GM23338 (cell line): ENCODE data around the gene TMEM214. TPM values are rescaled to one million over a fixed set of nuclear protein-coding genes. Genes with fewer than 3 reads are reported as not detected.

Source experiments
- polyA plus RNA-seq: library from polyadenylated mRNA; unstranded; fragments of >200 nt; fragmentation: Nextera tagmentation; extraction: Ambion mirVana; gene quantifications from 2 replicates; pipeline ENCODE4 v1.2.1, GENCODE V29; 2016
- total RNA-seq: library from RNA; depleted of rRNA; stranded (reverse); fragments of >200 nt; shearing (Covaris generic); gene quantifications from 2 replicates; pipeline ENCODE4 v1.2.3, GENCODE V29; 2014; rRNA removed

The TMEM214 gene
- total and polyA plus RNA-seq, 2 experiments from 2014 or later = 18.4 to 36.5 TPM

Other genes with a start within 250 kb of the TMEM214 start
- 13.0 and 16.8 TPM in 2 replicates for gene CENPA, start 246.9 kb upstream of the TMEM214 start, total RNA-seq
- 24.2 and 26.3 TPM in 2 replicates for gene CENPA, start 246.9 kb upstream of the TMEM214 start, polyA plus RNA-seq
- 8.1 and 10.3 TPM in 2 replicates for gene DPYSL5, start 184.8 kb upstream of the TMEM214 start, total RNA-seq
- gene DPYSL5, start 184.8 kb upstream of the TMEM214 start, polyA plus RNA-seq = 2.6 and 3.1 TPM in 2 replicates
- 3.7 and 4.5 TPM in 2 replicates for gene MAPRE3, start 62.3 kb upstream of the TMEM214 start, total RNA-seq
- 3.3 and 3.5 TPM in 2 replicates for gene MAPRE3, start 62.3 kb upstream of the TMEM214 start, polyA plus RNA-seq
- gene AGBL5, start 18.7 kb downstream of the TMEM214 start, total RNA-seq = 31.3 and 32.9 TPM in 2 replicates
- 17.9 and 18.5 TPM in 2 replicates for gene AGBL5, start 18.7 kb downstream of the TMEM214 start, polyA plus RNA-seq
- gene OST4, start 38.7 kb downstream of the TMEM214 start, total RNA-seq = 155 and 226 TPM in 2 replicates
- 568 and 617 TPM in 2 replicates for gene OST4, start 38.7 kb downstream of the TMEM214 start, polyA plus RNA-seq
- gene EMILIN1, start 45.6 kb downstream of the TMEM214 start, total RNA-seq = 4.8 and 15.4 TPM in 2 replicates
- gene EMILIN1, start 45.6 kb downstream of the TMEM214 start, polyA plus RNA-seq = 3.2 and 4.5 TPM in 2 replicates
- gene KHK, start 53.8 kb downstream of the TMEM214 start, total RNA-seq = 8.8 and 9.7 TPM in 2 replicates
- gene KHK, start 53.8 kb downstream of the TMEM214 start, polyA plus RNA-seq = 8.4 and 9.7 TPM in 2 replicates
- gene CGREF1, start 86.2 kb downstream of the TMEM214 start, total RNA-seq = 2.3 and 4.1 TPM in 2 replicates
- gene CGREF1, start 86.2 kb downstream of the TMEM214 start, polyA plus RNA-seq = 3.5 and 4.5 TPM in 2 replicates
- 0.19 and 0.38 TPM in 2 replicates for gene ABHD1, start 90.8 kb downstream of the TMEM214 start, total RNA-seq
- gene ABHD1, start 90.8 kb downstream of the TMEM214 start, polyA plus RNA-seq = 0.55 and 0.66 TPM in 2 replicates
- 65.9 and 79.7 TPM in 2 replicates for gene PREB, start 101.7 kb downstream of the TMEM214 start, total RNA-seq
- gene PREB, start 101.7 kb downstream of the TMEM214 start, polyA plus RNA-seq = 39.0 and 41.2 TPM in 2 replicates
- not detected in 2 replicates for gene PRR30, start 106.4 kb downstream of the TMEM214 start, total RNA-seq
- not detected in 2 replicates for gene PRR30, start 106.4 kb downstream of the TMEM214 start, polyA plus RNA-seq
- gene TCF23, start 116.0 kb downstream of the TMEM214 start, total RNA-seq = 0.07 TPM in 1 of 2 replicates, not detected in the other
- gene TCF23, start 116.0 kb downstream of the TMEM214 start, polyA plus RNA-seq = 0.03 TPM in 1 of 2 replicates, not detected in the other
- 98.3 and 129 TPM in 2 replicates for gene ATRAID, start 179.1 kb downstream of the TMEM214 start, total RNA-seq
- gene ATRAID, start 179.1 kb downstream of the TMEM214 start, polyA plus RNA-seq = 154 and 164 TPM in 2 replicates
- 138 and 153 TPM in 2 replicates for gene SLC5A6, start 179.3 kb downstream of the TMEM214 start, total RNA-seq
- gene SLC5A6, start 179.3 kb downstream of the TMEM214 start, polyA plus RNA-seq = 41.0 and 44.3 TPM in 2 replicates
- 126 and 147 TPM in 2 replicates for gene CAD, start 184.4 kb downstream of the TMEM214 start, total RNA-seq
- 38.1 and 39.2 TPM in 2 replicates for gene CAD, start 184.4 kb downstream of the TMEM214 start, polyA plus RNA-seq
- gene SLC30A3, start 230.1 kb downstream of the TMEM214 start, total RNA-seq = 5.1 and 8.3 TPM in 2 replicates
- 4.1 and 6.0 TPM in 2 replicates for gene SLC30A3, start 230.1 kb downstream of the TMEM214 start, polyA plus RNA-seq
- gene DNAJC5G, start 242.5 kb downstream of the TMEM214 start, total RNA-seq = 0.39 and 0.59 TPM in 2 replicates
- not detected in 2 replicates for gene DNAJC5G, start 242.5 kb downstream of the TMEM214 start, polyA plus RNA-seq
- 3.3 and 4.5 TPM in 2 replicates for gene TRIM54, start 249.5 kb downstream of the TMEM214 start, total RNA-seq
- 1.6 and 3.4 TPM in 2 replicates for gene TRIM54, start 249.5 kb downstream of the TMEM214 start, polyA plus RNA-seq